ENCODE data around the gene C16orf90.

The C16orf90 gene

DNA sequence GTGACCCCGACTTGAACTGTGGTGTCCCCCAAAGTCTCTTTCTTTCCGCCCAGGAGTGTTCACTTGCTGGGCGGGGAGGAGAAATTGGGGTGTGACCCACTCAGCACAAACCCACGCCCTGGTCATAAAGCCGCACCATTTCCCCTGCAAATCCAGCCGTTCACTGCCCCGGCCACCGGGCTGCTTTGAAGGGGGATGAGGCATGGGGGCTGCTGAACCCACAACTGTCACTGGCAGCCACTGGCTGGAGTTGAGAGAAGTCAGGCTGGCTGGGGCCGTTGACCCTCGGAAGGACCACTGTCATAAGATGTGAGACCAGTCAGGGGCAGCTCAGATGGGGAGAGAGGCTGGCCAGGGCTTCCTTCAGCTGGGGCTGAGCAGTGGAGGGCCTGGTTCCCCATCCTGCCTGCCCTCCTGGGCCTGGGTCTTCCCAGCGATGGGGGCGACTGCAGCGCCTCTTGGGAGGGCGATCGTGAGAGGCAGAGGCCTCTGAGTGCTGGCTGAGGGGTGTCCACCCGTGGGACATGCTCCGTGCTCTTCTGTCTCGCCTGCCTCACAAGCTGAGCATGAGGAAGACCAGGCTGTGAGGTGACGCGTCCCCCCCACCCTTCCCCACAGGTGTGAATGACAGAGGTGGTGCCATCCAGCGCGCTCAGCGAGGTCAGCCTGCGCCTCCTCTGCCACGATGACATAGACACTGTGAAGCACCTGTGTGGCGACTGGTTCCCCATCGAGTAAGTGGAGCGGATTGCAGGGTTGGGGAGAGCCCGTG, 19.5 kb downstream of the C16orf90 start:
- no peak for TF ChIP-seq TAF1 (IDR thresholded peaks at IDR 0.05; ENCODE audit: borderline replicate concordance, insufficient read depth, low read length)
- no peak for TF ChIP-seq FOXP2 (optimal IDR thresholded peaks at IDR 0.05; ENCODE audit: borderline replicate concordance, extremely low read depth, extremely low read length, insufficient read depth)
- TF ChIP-seq SIN3A (IDR thresholded peaks at IDR 0.05; ENCODE audit: borderline replicate concordance, insufficient read depth, low read length) = no peak

DNA sequence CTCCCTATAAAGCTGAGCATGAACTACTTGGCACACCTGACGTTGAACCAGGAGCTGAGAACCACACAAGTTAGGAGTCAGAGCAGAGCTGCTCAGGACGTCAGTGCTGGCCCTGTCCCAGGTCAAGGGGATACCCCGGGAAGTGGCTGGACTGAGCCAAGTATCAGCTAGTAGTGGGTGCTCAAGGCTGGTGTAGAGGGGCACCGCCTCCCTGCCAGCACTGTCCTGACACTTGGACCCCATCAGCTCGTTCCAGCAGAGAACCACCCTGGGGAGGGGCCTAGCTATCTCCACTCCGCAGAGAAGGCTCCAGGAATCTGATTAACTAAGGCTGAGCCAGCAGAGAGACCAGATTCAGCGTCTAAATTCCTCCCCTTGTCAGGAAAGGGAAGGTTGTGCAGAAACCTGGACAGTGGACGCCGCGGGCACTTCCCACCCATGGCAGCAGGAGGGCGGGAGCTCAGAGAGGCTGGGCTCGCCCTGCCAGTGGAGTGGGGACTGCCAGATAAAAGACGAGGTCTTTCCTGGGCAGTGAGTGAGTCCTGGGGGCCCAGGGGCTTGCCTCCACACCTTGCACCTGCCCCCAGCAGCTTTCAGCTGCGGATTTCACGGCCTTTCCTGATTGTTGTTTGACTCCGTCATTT, 21.0 kb downstream of the C16orf90 start:
- TF ChIP-seq TAF1 (IDR thresholded peaks at IDR 0.05; ENCODE audit: borderline replicate concordance, insufficient read depth, low read length) = no peak
- TF ChIP-seq FOXP2 (optimal IDR thresholded peaks at IDR 0.05; ENCODE audit: borderline replicate concordance, extremely low read depth, extremely low read length, insufficient read depth) = no peak
- no peak for TF ChIP-seq POLR2AphosphoS5 (IDR thresholded peaks at IDR 0.05; ENCODE audit: low read depth, low read length)
- no peak for TF ChIP-seq SIN3A (IDR thresholded peaks at IDR 0.05; ENCODE audit: borderline replicate concordance, insufficient read depth, low read length)
- TF ChIP-seq, protein P1, sequence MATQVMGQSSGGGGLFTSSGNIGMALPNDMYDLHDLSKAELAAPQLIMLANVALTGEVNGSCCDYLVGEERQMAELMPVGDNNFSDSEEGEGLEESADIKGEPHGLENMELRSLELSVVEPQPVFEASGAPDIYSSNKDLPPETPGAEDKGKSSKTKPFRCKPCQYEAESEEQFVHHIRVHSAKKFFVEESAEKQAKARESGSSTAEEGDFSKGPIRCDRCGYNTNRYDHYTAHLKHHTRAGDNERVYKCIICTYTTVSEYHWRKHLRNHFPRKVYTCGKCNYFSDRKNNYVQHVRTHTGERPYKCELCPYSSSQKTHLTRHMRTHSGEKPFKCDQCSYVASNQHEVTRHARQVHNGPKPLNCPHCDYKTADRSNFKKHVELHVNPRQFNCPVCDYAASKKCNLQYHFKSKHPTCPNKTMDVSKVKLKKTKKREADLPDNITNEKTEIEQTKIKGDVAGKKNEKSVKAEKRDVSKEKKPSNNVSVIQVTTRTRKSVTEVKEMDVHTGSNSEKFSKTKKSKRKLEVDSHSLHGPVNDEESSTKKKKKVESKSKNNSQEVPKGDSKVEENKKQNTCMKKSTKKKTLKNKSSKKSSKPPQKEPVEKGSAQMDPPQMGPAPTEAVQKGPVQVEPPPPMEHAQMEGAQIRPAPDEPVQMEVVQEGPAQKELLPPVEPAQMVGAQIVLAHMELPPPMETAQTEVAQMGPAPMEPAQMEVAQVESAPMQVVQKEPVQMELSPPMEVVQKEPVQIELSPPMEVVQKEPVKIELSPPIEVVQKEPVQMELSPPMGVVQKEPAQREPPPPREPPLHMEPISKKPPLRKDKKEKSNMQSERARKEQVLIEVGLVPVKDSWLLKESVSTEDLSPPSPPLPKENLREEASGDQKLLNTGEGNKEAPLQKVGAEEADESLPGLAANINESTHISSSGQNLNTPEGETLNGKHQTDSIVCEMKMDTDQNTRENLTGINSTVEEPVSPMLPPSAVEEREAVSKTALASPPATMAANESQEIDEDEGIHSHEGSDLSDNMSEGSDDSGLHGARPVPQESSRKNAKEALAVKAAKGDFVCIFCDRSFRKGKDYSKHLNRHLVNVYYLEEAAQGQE (IDR thresholded peaks at IDR 0.05; ENCODE audit: insufficient read depth in 1 of 2, low read depth in 2 of 2, low read length in 2 of 2) = no peak

DNA sequence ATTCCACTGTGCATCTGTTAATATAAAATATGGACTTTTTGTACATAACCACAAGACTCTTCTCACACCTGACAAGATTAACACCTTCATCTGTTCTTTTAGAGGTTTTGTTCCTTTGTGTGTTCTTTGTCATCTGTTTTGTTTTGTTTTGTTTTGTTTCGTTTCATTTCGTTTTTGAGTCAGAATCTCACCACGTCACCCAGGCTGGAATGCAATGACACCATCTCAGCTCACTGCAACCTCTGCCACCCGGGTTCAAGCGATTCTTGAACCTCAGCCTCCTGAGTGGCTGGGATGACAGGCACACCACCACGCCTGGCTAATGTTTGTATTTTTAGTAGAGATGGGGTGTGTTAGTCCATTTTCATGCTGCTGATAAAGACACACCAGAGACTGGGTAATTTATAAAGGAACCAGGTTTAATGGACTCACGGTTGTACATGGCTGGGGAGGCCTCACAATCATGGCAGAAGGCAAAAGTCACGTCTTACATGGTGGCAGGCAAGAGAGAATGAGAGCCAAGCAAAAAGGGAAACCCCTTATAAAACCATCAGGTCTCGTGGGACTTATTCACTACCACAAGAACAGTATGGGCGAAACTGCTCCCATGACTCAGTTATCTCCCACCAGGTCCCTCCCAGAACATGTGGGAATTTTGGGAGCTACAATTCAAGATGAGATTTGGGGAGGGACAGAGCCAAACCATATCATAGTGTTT, 22.3 kb downstream of the C16orf90 start:
- TF ChIP-seq SIN3A (IDR thresholded peaks at IDR 0.05; ENCODE audit: borderline replicate concordance, insufficient read depth, low read length) (no peak), POLR2AphosphoS5 (IDR thresholded peaks at IDR 0.05; ENCODE audit: low read depth, low read length) (no peak), TAF1 (IDR thresholded peaks at IDR 0.05; ENCODE audit: borderline replicate concordance, insufficient read depth, low read length) (no peak), FOXP2 (optimal IDR thresholded peaks at IDR 0.05; ENCODE audit: borderline replicate concordance, extremely low read depth, extremely low read length, insufficient read depth) (no peak)
- TF ChIP-seq, protein P1 (IDR thresholded peaks at IDR 0.05; ENCODE audit: insufficient read depth in 1 of 2, low read depth in 2 of 2, low read length in 2 of 2) = no peak

DNA sequence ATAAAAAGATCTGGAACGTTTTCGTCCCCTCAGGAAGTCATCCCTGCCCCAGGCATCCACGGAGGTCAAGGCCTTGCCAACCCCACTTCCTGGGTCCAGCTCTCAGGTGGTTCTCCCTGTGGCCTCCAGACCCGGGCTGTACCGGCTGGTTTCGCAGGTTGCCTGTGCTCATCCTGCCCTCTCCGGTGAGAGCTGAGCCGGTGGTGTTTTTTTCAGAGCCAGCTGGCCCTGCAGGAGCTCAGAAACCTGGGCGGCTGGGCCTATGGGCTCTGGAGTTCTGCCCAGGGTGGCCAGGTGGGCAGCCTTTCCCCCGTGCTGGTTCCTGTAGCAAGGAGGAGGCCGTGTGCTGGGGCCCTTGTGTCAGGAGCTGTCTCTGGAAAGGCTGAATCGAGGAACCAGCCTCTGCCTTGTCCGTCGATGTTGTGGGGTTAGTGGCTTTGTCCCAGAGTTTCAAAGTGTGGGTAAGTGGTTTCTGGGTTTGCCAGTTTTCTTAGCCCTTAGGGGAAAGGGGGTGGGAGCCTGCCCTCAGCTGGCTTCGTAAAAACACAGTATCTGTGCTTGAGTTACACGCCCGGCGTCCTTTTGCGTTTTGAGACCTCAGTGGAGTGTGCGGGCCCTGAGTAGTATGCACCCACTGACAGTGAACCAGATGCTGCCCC, 23.6 kb downstream of the C16orf90 start:
- TF ChIP-seq SIN3A (IDR thresholded peaks at IDR 0.05; ENCODE audit: borderline replicate concordance, insufficient read depth, low read length) = no peak
- TF ChIP-seq POLR2AphosphoS5 (IDR thresholded peaks at IDR 0.05; ENCODE audit: low read depth, low read length) = no peak
- no peak for TF ChIP-seq TAF1 (IDR thresholded peaks at IDR 0.05; ENCODE audit: borderline replicate concordance, insufficient read depth, low read length)
- no peak for TF ChIP-seq FOXP2 (optimal IDR thresholded peaks at IDR 0.05; ENCODE audit: borderline replicate concordance, extremely low read depth, extremely low read length, insufficient read depth)
- TF ChIP-seq, protein P1 (IDR thresholded peaks at IDR 0.05; ENCODE audit: insufficient read depth in 1 of 2, low read depth in 2 of 2, low read length in 2 of 2) = no peak

- TF ChIP-seq SIN3A (IDR thresholded peaks at IDR 0.05; ENCODE audit: borderline replicate concordance, insufficient read depth, low read length) = no peak
- no peak for TF ChIP-seq FOXP2 (optimal IDR thresholded peaks at IDR 0.05; ENCODE audit: borderline replicate concordance, extremely low read depth, extremely low read length, insufficient read depth)
- TF ChIP-seq, protein P1 (IDR thresholded peaks at IDR 0.05; ENCODE audit: insufficient read depth in 1 of 2, low read depth in 2 of 2, low read length in 2 of 2) = no peak
- TF ChIP-seq POLR2AphosphoS5 (IDR thresholded peaks at IDR 0.05; ENCODE audit: low read depth, low read length) = no peak
- no peak for TF ChIP-seq TAF1 (IDR thresholded peaks at IDR 0.05; ENCODE audit: borderline replicate concordance, insufficient read depth, low read length)
Measured at GRCh38 chr16:3470723-3471122, 24.6 kb downstream of the C16orf90 start.

All from PFSK-1 (cell line).